ENCODE data around the gene LIN9.

The LIN9 gene

DNA sequence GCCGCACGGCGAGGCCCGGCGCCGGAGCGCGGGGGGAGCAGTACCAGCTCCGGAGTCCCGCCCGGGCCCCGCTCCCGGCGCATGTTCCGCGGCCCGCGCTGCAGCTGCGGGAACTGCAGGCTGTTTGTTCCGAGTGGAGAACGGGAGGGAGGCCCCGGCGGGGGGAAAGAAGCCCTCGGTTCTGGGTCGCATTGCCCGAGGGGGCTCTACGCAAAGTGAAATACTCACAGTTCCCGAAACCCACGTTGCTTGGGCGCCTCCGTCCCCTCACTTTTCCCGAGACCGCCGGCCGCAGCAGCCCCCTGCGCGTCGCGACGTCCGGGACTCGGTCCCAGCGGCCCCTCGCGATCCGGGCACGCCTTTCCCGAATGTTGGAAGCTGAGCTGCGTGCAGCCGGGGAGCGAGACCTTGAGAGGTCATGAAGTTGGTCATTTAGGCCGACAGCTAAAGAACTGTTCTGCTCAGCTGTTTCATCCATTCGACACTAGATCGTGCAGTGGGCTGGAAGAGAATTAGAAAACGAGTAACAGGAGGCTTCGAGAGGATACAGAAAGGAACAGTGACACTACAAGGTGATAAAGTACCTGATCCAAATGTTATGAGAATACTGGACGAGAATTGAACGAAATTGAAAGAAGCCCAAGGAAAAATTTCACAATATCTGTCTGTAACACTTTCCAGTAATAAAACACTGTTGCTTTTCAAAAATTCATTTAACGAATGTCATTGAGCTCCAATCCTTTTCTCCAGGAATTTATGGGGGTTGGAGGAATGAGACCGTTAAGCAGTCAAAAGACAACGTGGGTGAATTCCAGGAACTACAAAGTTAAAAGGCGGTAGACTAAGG lies 657 bp upstream of the LIN9 start:
- no peak for DNase-seq (ENCODE audit: low spot score in 2 of 2)
- Mint-ChIP-seq H3K36me3 (no peaks in the 10 kb centered on the region), H3K4me3 (peak overlapping the region; percentile 78), H3K9me3 (no peaks in the 10 kb centered on the region), H3K4me1 (peaks cover 10% of the 10 kb centered on the region), H3K27me3 (peaks cover 3% of the 10 kb centered on the region), H3K27ac (peak overlapping the region; percentile 6)
- ATAC-seq (ENCODE audit: low read depth): peak; percentile 58

- Mint-ChIP-seq H3K9me3 (no peaks in the 10 kb centered on the region), H3K36me3 (no peaks in the 10 kb centered on the region), H3K27ac (peak overlapping the region; percentile 72), H3K4me3 (peak overlapping the region; percentile 86), H3K27me3 (peaks cover 3% of the 10 kb centered on the region), H3K4me1 (peaks cover 12% of the 10 kb centered on the region)
- ATAC-seq (ENCODE audit: low read depth) (no peak), DNase-seq (ENCODE audit: low spot score in 2 of 2) (peak in 1 of 2 donors; percentile 14)
Measured at GRCh38 chr1:226308166-226308722, 720 bp downstream of the LIN9 start.

DNA sequence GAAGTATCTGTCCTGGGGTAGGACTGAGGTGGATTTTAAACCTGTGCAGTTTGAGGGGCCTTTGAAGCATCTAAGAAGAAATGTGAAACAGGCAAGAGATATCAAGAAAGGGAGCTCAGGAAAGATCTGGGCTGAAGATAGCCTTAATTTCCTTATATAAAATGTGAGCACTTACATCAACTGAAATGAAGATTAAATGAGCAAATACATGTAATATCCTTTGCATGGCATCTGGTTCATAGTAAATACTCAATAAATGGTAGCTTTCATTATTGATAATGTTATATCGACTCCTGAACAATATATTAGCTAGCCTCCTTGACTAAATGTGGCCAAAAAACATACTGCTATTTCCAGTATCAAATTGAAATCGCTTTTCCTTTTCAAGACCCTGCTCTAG lies 2.5 kb downstream of the LIN9 start:
- Mint-ChIP-seq H3K4me1 (peaks cover 14% of the 10 kb centered on the region), H3K27me3 (peaks cover 3% of the 10 kb centered on the region), H3K36me3 (no peaks in the 10 kb centered on the region), H3K27ac (no peak overlapping the region), H3K9me3 (no peaks in the 10 kb centered on the region), H3K4me3 (no peak overlapping the region)
- DNase-seq (ENCODE audit: low spot score in 2 of 2): no peak
- ATAC-seq (ENCODE audit: low read depth): no peak

- DNase-seq (ENCODE audit: low spot score in 2 of 2) (no peak), ATAC-seq (ENCODE audit: low read depth) (no peak)
- Mint-ChIP-seq H3K4me3 (no peak overlapping the region), H3K9me3 (no peaks in the 10 kb centered on the region), H3K36me3 (peaks cover 2% of the 10 kb centered on the region), H3K4me1 (peaks cover 16% of the 10 kb centered on the region), H3K27me3 (peaks cover 3% of the 10 kb centered on the region), H3K27ac (no peak overlapping the region)
Measured at GRCh38 chr1:226305184-226305583, 3.8 kb downstream of the LIN9 start.

- Mint-ChIP-seq H3K9me3 (no peaks in the 10 kb centered on the region), H3K27ac (no peak overlapping the region), H3K36me3 (peaks cover 2% of the 10 kb centered on the region), H3K27me3 (no peaks in the 10 kb centered on the region), H3K4me3 (no peak overlapping the region), H3K4me1 (peaks cover 14% of the 10 kb centered on the region)
- ATAC-seq (ENCODE audit: low read depth): no peak
- no peak for DNase-seq (ENCODE audit: low spot score in 2 of 2)
Measured at GRCh38 chr1:226304291-226304955, 4.5 kb downstream of the LIN9 start.

GRCh38 chr1:226302731-226303130 lies 6.2 kb downstream of the LIN9 start:
- H3K9me3 Mint-ChIP-seq: no peaks in the 10 kb centered on the region
- peaks cover 10% of the 10 kb centered on the region for H3K4me1 Mint-ChIP-seq
- H3K27ac Mint-ChIP-seq: peak overlapping the region; percentile 9

GRCh38 chr1:226296911-226297310 lies 12.1 kb downstream of the LIN9 start:
- no peak for ATAC-seq (ENCODE audit: low read depth)
- no peaks in the 10 kb centered on the region for H3K9me3 Mint-ChIP-seq

More at GRCh38 chr1:226302731-226303130, 6.2 kb downstream of the LIN9 start:
- ATAC-seq (ENCODE audit: low read depth) (no peak), DNase-seq (ENCODE audit: low spot score in 2 of 2) (no peak)
- H3K27me3 Mint-ChIP-seq: no peaks in the 10 kb centered on the region
- no peak overlapping the region for H3K4me3 Mint-ChIP-seq
- peaks cover 2% of the 10 kb centered on the region for H3K36me3 Mint-ChIP-seq

DNA sequence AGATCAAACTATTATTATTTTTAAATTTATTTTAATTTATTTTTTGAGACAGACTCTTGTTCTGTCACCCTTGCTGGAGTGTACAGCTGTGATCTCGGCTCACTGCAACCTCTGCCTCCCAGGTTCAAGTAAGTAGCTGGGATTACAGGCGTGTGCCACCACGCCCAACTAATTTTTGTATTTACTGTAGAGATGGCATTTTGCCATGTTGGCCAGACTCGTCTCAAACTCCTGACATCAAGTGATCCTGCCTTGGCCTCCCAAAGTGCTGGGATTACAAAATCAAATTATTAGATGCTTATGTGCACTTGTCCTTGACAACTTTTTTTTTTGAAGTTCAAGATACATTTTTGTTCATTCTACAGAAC lies 15.4 kb downstream of the LIN9 start:
- Mint-ChIP-seq H3K9me3 (no peaks in the 10 kb centered on the region), H3K4me3 (no peak overlapping the region), H3K27ac (no peak overlapping the region), H3K27me3 (no peaks in the 10 kb centered on the region), H3K36me3 (peaks cover 8% of the 10 kb centered on the region), H3K4me1 (no peaks in the 10 kb centered on the region)
- ATAC-seq (ENCODE audit: low read depth) (no peak), DNase-seq (ENCODE audit: low spot score in 2 of 2) (no peak)

More at GRCh38 chr1:226296911-226297310, 12.1 kb downstream of the LIN9 start:
- no peak for DNase-seq (ENCODE audit: low spot score in 2 of 2)
- peaks cover 4% of the 10 kb centered on the region for H3K4me1 Mint-ChIP-seq
- no peak overlapping the region for H3K4me3 Mint-ChIP-seq
- peaks cover 10% of the 10 kb centered on the region for H3K36me3 Mint-ChIP-seq
- H3K27ac Mint-ChIP-seq: no peak overlapping the region
- H3K27me3 Mint-ChIP-seq: no peaks in the 10 kb centered on the region

- no peak overlapping the region for H3K4me3 Mint-ChIP-seq
- no peaks in the 10 kb centered on the region for H3K9me3 Mint-ChIP-seq
- no peaks in the 10 kb centered on the region for H3K27me3 Mint-ChIP-seq
- DNase-seq (ENCODE audit: low spot score in 2 of 2): no peak
- H3K27ac Mint-ChIP-seq: no peak overlapping the region
- no peak for ATAC-seq (ENCODE audit: low read depth)
- peaks cover 8% of the 10 kb centered on the region for H3K36me3 Mint-ChIP-seq
- H3K4me1 Mint-ChIP-seq: no peaks in the 10 kb centered on the region
Measured at GRCh38 chr1:226292874-226293552, 16.0 kb downstream of the LIN9 start.

GRCh38 chr1:226287587-226287986 lies 21.4 kb downstream of the LIN9 start:
- Mint-ChIP-seq H3K27me3 (no peaks in the 10 kb centered on the region), H3K9me3 (no peaks in the 10 kb centered on the region), H3K4me3 (no peak overlapping the region), H3K4me1 (no peaks in the 10 kb centered on the region), H3K36me3 (peaks cover 9% of the 10 kb centered on the region), H3K27ac (no peak overlapping the region)
- ATAC-seq (ENCODE audit: low read depth) (no peak), DNase-seq (ENCODE audit: low spot score in 2 of 2) (no peak)

- Mint-ChIP-seq H3K36me3 (peaks cover 9% of the 10 kb centered on the region), H3K27me3 (no peaks in the 10 kb centered on the region), H3K4me3 (no peak overlapping the region), H3K9me3 (no peaks in the 10 kb centered on the region), H3K27ac (no peak overlapping the region), H3K4me1 (peaks cover 5% of the 10 kb centered on the region)
- ATAC-seq (ENCODE audit: low read depth) (no peak), DNase-seq (ENCODE audit: low spot score in 2 of 2) (no peak)
Measured at GRCh38 chr1:226281058-226281457, 27.9 kb downstream of the LIN9 start.

GRCh38 chr1:226279498-226279897 lies 29.5 kb downstream of the LIN9 start:
- Mint-ChIP-seq H3K27me3 (no peaks in the 10 kb centered on the region), H3K4me3 (no peak overlapping the region), H3K27ac (no peak overlapping the region), H3K36me3 (peaks cover 6% of the 10 kb centered on the region), H3K4me1 (peaks cover 5% of the 10 kb centered on the region), H3K9me3 (no peaks in the 10 kb centered on the region)
- ATAC-seq (ENCODE audit: low read depth) (no peak), DNase-seq (ENCODE audit: low spot score in 2 of 2) (no peak)

DNA sequence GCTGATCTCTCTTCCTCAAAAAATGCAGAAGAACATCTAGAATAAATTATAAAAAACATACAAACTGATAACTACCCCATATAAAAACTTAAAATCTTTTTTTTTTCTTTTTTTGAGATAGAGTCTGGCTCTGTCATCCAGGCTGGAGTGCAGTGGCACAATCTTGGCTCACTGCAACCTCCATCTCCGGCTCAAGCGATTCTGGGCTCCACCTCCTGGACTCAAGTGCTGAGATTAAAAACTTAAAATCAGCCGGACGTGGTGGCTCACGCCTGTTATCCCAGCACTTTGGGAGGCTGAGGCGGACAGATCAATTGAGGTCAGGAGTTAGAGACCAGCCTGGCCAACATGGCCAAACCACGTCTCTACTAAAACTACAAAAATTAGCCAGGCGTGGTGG lies 31.1 kb downstream of the LIN9 start:
- Mint-ChIP-seq H3K27ac (no peak overlapping the region), H3K36me3 (peaks cover 2% of the 10 kb centered on the region), H3K4me1 (peaks cover 5% of the 10 kb centered on the region), H3K27me3 (no peaks in the 10 kb centered on the region), H3K9me3 (no peaks in the 10 kb centered on the region), H3K4me3 (no peak overlapping the region)
- ATAC-seq (ENCODE audit: low read depth) (no peak), DNase-seq (ENCODE audit: low spot score in 2 of 2) (no peak)

DNA sequence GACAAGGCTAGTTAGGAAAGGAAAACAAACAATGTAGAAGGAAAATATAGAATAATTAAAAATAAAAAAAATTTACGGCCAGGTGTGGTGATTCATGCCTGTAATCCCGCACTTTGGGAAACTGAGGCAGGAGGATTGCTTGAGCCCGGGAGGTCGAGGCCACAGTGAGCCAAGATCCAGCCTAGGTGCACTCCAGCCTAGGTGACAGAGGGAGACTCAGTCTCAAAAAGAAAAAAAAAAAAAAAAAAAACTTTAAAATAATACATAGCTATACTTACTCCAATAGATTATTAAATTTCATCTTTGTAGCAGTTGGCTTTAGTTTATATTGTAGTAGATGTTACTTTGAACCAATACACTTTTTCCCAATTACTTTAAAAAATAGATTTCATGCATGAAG lies 32.0 kb downstream of the LIN9 start:
- no peak for ATAC-seq (ENCODE audit: low read depth)
- no peaks in the 10 kb centered on the region for H3K9me3 Mint-ChIP-seq
- no peaks in the 10 kb centered on the region for H3K27me3 Mint-ChIP-seq
- DNase-seq (ENCODE audit: low spot score in 2 of 2): no peak
- no peak overlapping the region for H3K27ac Mint-ChIP-seq
- peaks cover 5% of the 10 kb centered on the region for H3K4me1 Mint-ChIP-seq
- no peak overlapping the region for H3K4me3 Mint-ChIP-seq
- peaks cover 2% of the 10 kb centered on the region for H3K36me3 Mint-ChIP-seq
